Endothelial cell of umbilical vein (primary cell): ENCODE results near the gene GFPT2. TPM values are rescaled to one million over a fixed set of nuclear protein-coding genes. Genes with fewer than 3 reads are reported as not detected.

ENCODE experiments used
- BruUV-seq: library from RNA; stranded (reverse); fragments of 400-500 nt; replicated peaks from 2 replicates; lab custom pipeline; 2021; lab: Mats Ljungman, UMichigan
- CTCF ChIA-PET: fragments of 300-600, 350-600 bp; sonication (Branson Sonifier 250); formaldehyde crosslinking; loops from one replicate; lab custom pipeline; 2021; ENCODE audit warnings: antibody characterized with exemption, inconsistent platforms; lab: Charles Lee
- POLR2A ChIA-PET: fragments of 300-600, 350-600 bp; sonication (Branson Sonifier 250); formaldehyde crosslinking; loops from one replicate; lab custom pipeline; 2021; ENCODE audit warnings: antibody characterized with exemption, inconsistent platforms; lab: Charles Lee
- DNase-seq: peaks from one replicate; pipeline ENCODE4 v3.0.0-alpha.2; 2011; ENCODE audit warnings: low read depth, low spot score
- FAIRE-seq: peaks from 2 replicates; lab custom pipeline; 2011; peaks lifted over from hg19 to GRCh38; lab: Jason Lieb, UNC
- H2AFZ ChIP-seq: 2 replicates; pipeline ENCODE4 v1.6.0; 2012; ENCODE audit warnings: low read depth, low read length, control low read depth, inconsistent platforms
- H3K27ac ChIP-seq: 2 replicates; pipeline ENCODE4 v1.5.1; 2011; ENCODE audit warnings: low read depth, mild to moderate bottlenecking, control low read depth, low read length, moderate library complexity; ENCODE audit not compliant: insufficient read depth
- H3K27me3 ChIP-seq, 2 experiments: 2 replicates each; pipeline versions ENCODE4 v1.6.0 to v1.6.1; 2011; ENCODE audit warnings: low read length in 2 of 2, mixed read lengths in 1 of 2; ENCODE audit not compliant: control insufficient read depth in 2 of 2, insufficient read depth in 2 of 2
- H3K36me3 ChIP-seq, 2 experiments: 2 replicates in 1 of 2; 3 replicates in 1 of 2; pipeline ENCODE4 v1.5.1; 2011; ENCODE audit warnings: low read length in 2 of 2, mild to moderate bottlenecking in 1 of 2, moderate library complexity in 1 of 2; ENCODE audit not compliant: control insufficient read depth in 2 of 2, insufficient read depth in 2 of 2; ENCODE audit errors: extremely low read depth in 1 of 2
- H3K4me1 ChIP-seq: 3 replicates; pipeline ENCODE4 v1.5.1; 2011; ENCODE audit warnings: mild to moderate bottlenecking, low read length; ENCODE audit not compliant: control insufficient read depth, insufficient read depth; ENCODE audit errors: extremely low read depth
- H3K4me2 ChIP-seq: 2 replicates; pipeline ENCODE4 v1.6.1; 2011; ENCODE audit warnings: low read length, control low read depth, mixed read lengths; ENCODE audit not compliant: insufficient read depth
- H3K4me3 ChIP-seq, 3 experiments: fragments of 200-600 bp in 1 of 3; sonication (generic), shearing (Covaris generic) in 1 of 3; replicated peaks in 1 of 3; 2 replicates each; pipeline ENCODE4 v1.5.1; 2011 to 2016; ENCODE audit warnings: control low read depth in 3 of 3, low read length in 3 of 3, mild to moderate bottlenecking in 2 of 3, inconsistent platforms in 1 of 3, low read depth in 1 of 3, moderate library complexity in 1 of 3; ENCODE audit not compliant: insufficient read depth in 1 of 3
- H3K79me2 ChIP-seq: 2 replicates; pipeline ENCODE4 v1.6.0; 2012; ENCODE audit warnings: low read length, inconsistent platforms; ENCODE audit not compliant: control insufficient read depth, insufficient read depth
- H3K9ac ChIP-seq: replicated peaks from 2 replicates; pipeline ENCODE3; 2011; ENCODE audit warnings: low read length, control low read depth; ENCODE audit not compliant: insufficient read depth; ENCODE audit errors: extremely low read depth
- H3K9me1 ChIP-seq: replicated peaks from 3 replicates; pipeline ENCODE4 v1.6.0; 2011; ENCODE audit warnings: mild to moderate bottlenecking, low read length; ENCODE audit not compliant: control insufficient read depth, insufficient read depth; ENCODE audit errors: extremely low read depth
- H3K9me3 ChIP-seq: replicated peaks from 2 replicates; pipeline ENCODE4 v1.5.1; 2012; ENCODE audit warnings: low read length, inconsistent platforms; ENCODE audit not compliant: control insufficient read depth, insufficient read depth
- H4K20me1 ChIP-seq: replicated peaks from 2 replicates; pipeline ENCODE3; 2011; ENCODE audit warnings: mild to moderate bottlenecking, low read length; ENCODE audit not compliant: control insufficient read depth, insufficient read depth; ENCODE audit errors: extremely low read depth
- CTCF ChIP-seq, 2 donors: IDR thresholded peaks; 1 replicate in 1 of 2; 2 replicates in 1 of 2; pipeline ENCODE4 v1.5.1; 2011; ENCODE audit warnings: low read length in 2 of 2, mild to moderate bottlenecking in 2 of 2, moderate library complexity in 2 of 2, control low read depth in 1 of 2, inconsistent platforms in 1 of 2, low read depth in 1 of 2; ENCODE audit not compliant: insufficient read depth in 1 of 2; ENCODE audit errors: extremely low read depth in 1 of 2
- EZH2 ChIP-seq: IDR thresholded peaks from 2 replicates; pipeline ENCODE4 v1.6.1; 2012; ENCODE audit warnings: borderline replicate concordance, low read depth, mild to moderate bottlenecking, moderate library complexity, low read length, inconsistent platforms; ENCODE audit not compliant: severe bottlenecking
- FOS ChIP-seq: IDR thresholded peaks from 2 replicates; pipeline ENCODE4 v1.6.1; 2011; ENCODE audit warnings: mild to moderate bottlenecking, low read length, moderate library complexity, borderline replicate concordance; ENCODE audit not compliant: insufficient read depth
- GATA2 ChIP-seq: IDR thresholded peaks from 2 replicates; pipeline ENCODE4 v1.7.0; 2011; ENCODE audit warnings: low read depth, mild to moderate bottlenecking, moderate library complexity, mixed read lengths, low read length; ENCODE audit not compliant: insufficient read length, insufficient read depth
- JUN ChIP-seq: IDR thresholded peaks from 2 replicates; pipeline ENCODE4 v1.6.1; 2011; ENCODE audit warnings: borderline replicate concordance, low read depth; ENCODE audit not compliant: insufficient read length, insufficient read depth
- MYC ChIP-seq: IDR thresholded peaks from one replicate; pipeline ENCODE4 v1.6.1; 2011; ENCODE audit warnings: mild to moderate bottlenecking, low read depth, low read length
- POLR2A ChIP-seq: IDR thresholded peaks from 2 replicates; pipeline ENCODE4 v1.6.1; 2012; ENCODE audit warnings: low read depth, mild to moderate bottlenecking, control low read depth, low read length
- POLR2AphosphoS5 ChIP-seq: IDR thresholded peaks from 2 replicates; pipeline ENCODE4 v1.6.1; 2012; ENCODE audit warnings: low read depth, mild to moderate bottlenecking, control low read depth, low read length, moderate library complexity; ENCODE audit not compliant: insufficient read depth
- dilution Hi-C: fragments of 300-500 bp; cut with MboI; formaldehyde crosslinking; loops from one replicate; pipeline ENCODE4 v1.15.0; 2019; ENCODE audit warnings: low sequenced_read_pairs; ENCODE audit not compliant: extremely low pct_ligation_motif_present
- intact Hi-C: fragments of 100-400 bp; cut with micrococcal nuclease; formaldehyde crosslinking; loops from one replicate; pipeline ENCODE4 v1.10.0; 2022
- polyA plus RNA-seq, 4 experiments: library from polyadenylated mRNA; depleted of rRNA in 3 of 4; stranded (reverse) in 3 of 4; unstranded in 1 of 4; fragments of >200 nt; gene quantifications; 2 replicates each; pipeline versions ENCODE4 v1.2.1 to v1.2.3, GENCODE V29; 2011 to 2012; ENCODE audit warnings: missing spikeins in 1 of 4
- total RNA-seq: library from RNA; stranded (reverse); gene quantifications from 2 replicates; pipeline ENCODE4 v1.2.3, GENCODE V29; 2021
- TF ChIP-seq, protein P1 (sequence below): IDR thresholded peaks from 2 replicates; pipeline ENCODE4 v1.6.1; 2011; ENCODE audit not compliant: insufficient read depth, insufficient read length

The GFPT2 gene
- total and polyA plus RNA-seq, 2 donors (not counting 3 experiments of a cell fraction or from before 2014, with no cell fraction given): 4.3 to 4.5 TPM

DNA sequence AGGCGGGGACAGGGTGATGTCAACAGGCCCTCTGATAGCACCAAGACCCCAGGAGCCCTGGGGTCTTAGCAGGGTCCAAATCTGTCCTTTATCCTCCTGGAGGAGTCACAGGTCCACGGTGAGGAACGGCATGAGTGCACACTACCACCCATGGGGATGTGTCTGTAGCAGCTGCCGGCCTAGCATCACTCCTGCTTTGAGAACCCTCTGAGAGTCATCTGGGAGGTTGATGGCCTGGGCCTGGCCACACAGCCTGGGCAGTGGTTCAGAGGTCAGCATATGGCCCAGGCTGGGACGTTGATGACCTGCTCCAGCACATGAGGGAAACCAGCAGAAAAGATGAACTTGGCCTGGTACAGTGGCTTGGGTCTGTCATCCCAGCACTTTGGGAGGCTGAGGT, 1.8 kb upstream of the GFPT2 start:
- Histone ChIP-seq H2AFZ (no peak overlapping the region), H3K4me3 (no peak overlapping the region), H3K36me3 (no peaks in the 10 kb centered on the region), H3K9me3 (no peaks in the 10 kb centered on the region), H3K79me2 (peaks cover 6% of the 10 kb centered on the region), H3K4me1 (peaks cover 8% of the 10 kb centered on the region), H3K9ac (no peak overlapping the region), H4K20me1 (no peaks in the 10 kb centered on the region), H3K27me3 (peaks cover 7 to 30% of the 10 kb centered on the region in 2 experiments), H3K9me1 (no peaks in the 10 kb centered on the region), H3K4me2 (no peak overlapping the region), H3K27ac (no peak overlapping the region)
- BruUV-seq: no TSS peak
- CTCF ChIA-PET: interaction anchor here (1.9 kb wide), 1 partner anchor 39 kb away, joined by 4 read pairs; no protein-coding TSS in a partner anchor
- no peak for TF ChIP-seq FOS
- TF ChIP-seq JUN: no peak
- TF ChIP-seq POLR2AphosphoS5: no peak
- no peak for TF ChIP-seq GATA2
- no peak for TF ChIP-seq CTCF (IDR thresholded peaks at IDR 0.05; ENCODE audit: extremely low read depth in 1 of 2, insufficient read depth in 1 of 2, low read depth in 1 of 2, low read length in 2 of 2)
- TF ChIP-seq, protein P1, sequence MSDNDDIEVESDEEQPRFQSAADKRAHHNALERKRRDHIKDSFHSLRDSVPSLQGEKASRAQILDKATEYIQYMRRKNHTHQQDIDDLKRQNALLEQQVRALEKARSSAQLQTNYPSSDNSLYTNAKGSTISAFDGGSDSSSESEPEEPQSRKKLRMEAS: no peak
- no peak for TF ChIP-seq MYC
- no peak for TF ChIP-seq POLR2A
- TF ChIP-seq EZH2: no peak
- DNase-seq: no peak
- dilution Hi-C loops (no loop called here), intact Hi-C loops (loop anchor here (5.0 kb wide), 3 partner anchors 117 to 292 kb away; partner anchors contain the start of genes CNOT6 and FLT4)
- no peak for FAIRE-seq
- POLR2A ChIA-PET: no interaction called here
